Measurements from ENCODE around the gene METTL18.
"Not testable (repeated sequence)": the region's sequence is repeated elsewhere in the genome, so short reads cannot be mapped to it uniquely, and the experiment has no call there.

The METTL18 gene

GRCh38 chr1:169829671-169830070 is 35.0 kb upstream of the METTL18 start:
- no peak for DNase-seq (ENCODE audit: low read depth)
- TF ChIP-seq CTCF (IDR thresholded peaks at IDR 0.05; ENCODE audit: control insufficient read depth, insufficient read depth, low read depth, low read length, missing control alignments) = no peak
- no peak overlapping the region for H3K4me3 ChIP-seq (ENCODE audit: control insufficient read depth, low read depth, low read length)

- TF ChIP-seq CTCF (IDR thresholded peaks at IDR 0.05; ENCODE audit: control insufficient read depth, insufficient read depth, low read depth, low read length, missing control alignments) = no peak
- DNase-seq (ENCODE audit: low read depth) = no peak
- H3K4me3 ChIP-seq (ENCODE audit: control insufficient read depth, low read depth, low read length) = no peak overlapping the region
These were observed 29.4 kb upstream of the METTL18 start for GRCh38 chr1:169824153-169824552.

GRCh38 chr1:169821500-169821899 is 26.8 kb upstream of the METTL18 start:
- DNase-seq (ENCODE audit: low read depth) = no peak
- TF ChIP-seq CTCF (IDR thresholded peaks at IDR 0.05; ENCODE audit: control insufficient read depth, insufficient read depth, low read depth, low read length, missing control alignments) = no peak
- no peak overlapping the region for H3K4me3 ChIP-seq (ENCODE audit: control insufficient read depth, low read depth, low read length)

GRCh38 chr1:169816617-169817016 is 21.9 kb upstream of the METTL18 start:
- no peak overlapping the region for H3K4me3 ChIP-seq (ENCODE audit: control insufficient read depth, low read depth, low read length)
- no peak for TF ChIP-seq CTCF (IDR thresholded peaks at IDR 0.05; ENCODE audit: control insufficient read depth, insufficient read depth, low read depth, low read length, missing control alignments)
- no peak for DNase-seq (ENCODE audit: low read depth)

- no peak for DNase-seq (ENCODE audit: low read depth)
- no peak for TF ChIP-seq CTCF (IDR thresholded peaks at IDR 0.05; ENCODE audit: control insufficient read depth, insufficient read depth, low read depth, low read length, missing control alignments)
- H3K4me3 ChIP-seq (ENCODE audit: control insufficient read depth, low read depth, low read length) = no peak overlapping the region
These were observed 19.6 kb upstream of the METTL18 start for GRCh38 chr1:169814265-169814664.

- no peak overlapping the region for H3K4me3 ChIP-seq (ENCODE audit: control insufficient read depth, low read depth, low read length)
- no peak for TF ChIP-seq CTCF (IDR thresholded peaks at IDR 0.05; ENCODE audit: control insufficient read depth, insufficient read depth, low read depth, low read length, missing control alignments)
- no peak for DNase-seq (ENCODE audit: low read depth)
These were observed 17.4 kb upstream of the METTL18 start for GRCh38 chr1:169812131-169812530.

GRCh38 chr1:169811418-169812035 is 16.8 kb upstream of the METTL18 start:
- H3K4me3 ChIP-seq (ENCODE audit: control insufficient read depth, low read depth, low read length); DNase-seq (ENCODE audit: low read depth): not testable (repeated sequence)

Measured in AG09309 (cell line).